CD14-positive monocyte (primary cell): ENCODE measurements around the gene SMARCAD1. TPM values are rescaled to one million over a fixed set of nuclear protein-coding genes. Genes with fewer than 3 reads are reported as not detected.

Source experiments
- DNase-seq, 3 donors: peaks; one replicate each; pipeline ENCODE4 v3.0.0-alpha.2; 2011 to 2022
- H2AFZ ChIP-seq: 2 replicates; pipeline ENCODE4 v1.6.0; 2012; ENCODE audit warnings: mild to moderate bottlenecking, low read depth, low read length, inconsistent platforms; ENCODE audit not compliant: insufficient read depth, poor library complexity, severe bottlenecking
- H3K27ac ChIP-seq, 2 donors: 1 replicate in 1 of 2; 2 replicates in 1 of 2; pipeline ENCODE4 v1.5.1; 2012 to 2013; ENCODE audit warnings: low read length in 2 of 2, control low read depth in 1 of 2, inconsistent platforms in 1 of 2, low read depth in 1 of 2, mild to moderate bottlenecking in 1 of 2
- H3K27me3 ChIP-seq, 2 donors: one replicate each; pipeline versions ENCODE4 v1.6.0 to v1.6.1; 2011 to 2013; ENCODE audit warnings: low read length in 2 of 2; ENCODE audit not compliant: control insufficient read depth in 2 of 2, insufficient read depth in 2 of 2
- H3K36me3 ChIP-seq, 2 donors: replicated peaks in 1 of 2; 1 replicate in 1 of 2; 2 replicates in 1 of 2; pipeline versions ENCODE4 v1.5.1 to v1.6.1; 2012 to 2013; ENCODE audit warnings: low read length in 2 of 2, control low read depth in 1 of 2, inconsistent platforms in 1 of 2, mild to moderate bottlenecking in 1 of 2; ENCODE audit not compliant: insufficient read depth in 2 of 2, control insufficient read depth in 1 of 2
- H3K4me1 ChIP-seq, 2 donors: 1 replicate in 1 of 2; 2 replicates in 1 of 2; pipeline versions ENCODE4 v1.5.1 to v1.6.1; 2012 to 2013; ENCODE audit warnings: low read length in 2 of 2, control low read depth in 1 of 2, inconsistent platforms in 1 of 2, mild to moderate bottlenecking in 1 of 2, moderate library complexity in 1 of 2; ENCODE audit not compliant: insufficient read depth in 2 of 2, control insufficient read depth in 1 of 2
- H3K4me2 ChIP-seq: replicated peaks from 2 replicates; pipeline ENCODE3; 2012; ENCODE audit warnings: low read length, moderate library complexity, mild to moderate bottlenecking; ENCODE audit not compliant: poor library complexity, severe bottlenecking; ENCODE audit errors: extremely low read depth
- H3K4me3 ChIP-seq, 3 experiments: fragments of 200-600 bp in 1 of 3; sonication (generic) in 1 of 3; replicated peaks in 1 of 3; 1 replicate in 2 of 3; 2 replicates in 1 of 3; pipeline ENCODE4 v1.5.1; 2011 to 2013; ENCODE audit warnings: low read length in 3 of 3, mild to moderate bottlenecking in 3 of 3, control low read depth in 2 of 3, low read depth in 2 of 3, inconsistent platforms in 1 of 3, moderate library complexity in 1 of 3
- H3K79me2 ChIP-seq: 2 replicates; pipeline ENCODE4 v1.6.0; 2012; ENCODE audit warnings: mild to moderate bottlenecking, control low read depth, inconsistent platforms, low read length, moderate library complexity; ENCODE audit not compliant: insufficient read depth
- H3K9ac ChIP-seq: 2 replicates; pipeline ENCODE4 v1.6.0; 2017; ENCODE audit warnings: low read length, mild to moderate bottlenecking; ENCODE audit not compliant: insufficient read depth, poor library complexity, severe bottlenecking
- H3K9me3 ChIP-seq, 2 donors: replicated peaks in 1 of 2; 1 replicate in 1 of 2; 2 replicates in 1 of 2; pipeline versions ENCODE4 v1.5.1 to v1.6.1; 2012 to 2013; ENCODE audit warnings: low read length in 2 of 2, control low read depth in 1 of 2; ENCODE audit not compliant: control insufficient read depth in 1 of 2, insufficient read depth in 1 of 2
- H4K20me1 ChIP-seq: 2 replicates; pipeline ENCODE4 v1.6.0; 2012; ENCODE audit warnings: mild to moderate bottlenecking, low read length, control low read depth, moderate library complexity; ENCODE audit not compliant: insufficient read depth
- H3K27ac Mint-ChIP-seq, 7 donors: one replicate each; pipeline ENCODE4 v1.8.0; 2020; ENCODE audit warnings: mild to moderate bottlenecking in 7 of 7, mixed read lengths in 7 of 7, moderate library complexity in 6 of 7, inconsistent platforms in 2 of 7
- H3K27me3 Mint-ChIP-seq, 3 donors: one replicate each; pipeline ENCODE4 v1.8.0; 2021 to 2022; ENCODE audit warnings: low read depth in 3 of 3, mild to moderate bottlenecking in 3 of 3, mixed read lengths in 3 of 3, moderate library complexity in 3 of 3, inconsistent platforms in 1 of 3
- H3K36me3 Mint-ChIP-seq, 2 donors: one replicate each; pipeline ENCODE4 v1.8.0; 2020; ENCODE audit warnings: mixed read lengths in 2 of 2, inconsistent platforms in 1 of 2, mild to moderate bottlenecking in 1 of 2
- H3K4me1 Mint-ChIP-seq: one replicate; pipeline ENCODE4 v1.8.0; 2020; ENCODE audit warnings: mild to moderate bottlenecking, mixed read lengths
- H3K4me3 Mint-ChIP-seq, 2 donors: one replicate each; pipeline ENCODE4 v1.8.0; 2020; ENCODE audit warnings: mild to moderate bottlenecking in 2 of 2, mixed read lengths in 2 of 2, moderate library complexity in 1 of 2
- H3K9me3 Mint-ChIP-seq, 7 donors: one replicate each; pipeline ENCODE4 v1.8.0; 2020 to 2022; ENCODE audit warnings: mixed read lengths in 7 of 7, mild to moderate bottlenecking in 6 of 7, moderate library complexity in 6 of 7, inconsistent platforms in 2 of 7
- WGBS: methylation state at CpG from one replicate; pipeline ENCODE4 v1.1.5; 2013; ENCODE audit warnings: missing lambda C conversion rate; ENCODE audit not compliant: insufficient coverage; 5-methylcytosine and 5-hydroxymethylcytosine counted together
- intact Hi-C, 2 donors: fragments of 100-400 bp; cut with micrococcal nuclease; formaldehyde crosslinking; loops; one replicate each; pipeline versions ENCODE4 v1.15.0 to v1.15.1; 2023
- polyA plus RNA-seq, 3 donors: library from polyadenylated mRNA; depleted of rRNA in 1 of 3; unstranded in 2 of 3; stranded (reverse) in 1 of 3; fragments of 300-500 nt in 2 of 3; fragments of >200 nt in 1 of 3; fragmentation: Illumina TruSeq in 2 of 3; gene quantifications; 1 replicate in 2 of 3; 2 replicates in 1 of 3; pipeline ENCODE4 v1.2.3, GENCODE V29; 2012 to 2021
- TF ChIP-seq, protein P1 (sequence below): fragments of 200-600 bp; IDR thresholded peaks from one replicate; pipeline ENCODE4 v1.8.0; 2022; ENCODE audit warnings: antibody characterized with exemption, mild to moderate bottlenecking

The SMARCAD1 gene
- polyA plus RNA-seq, 3 donors, result 4.9 to 7.0 (median 6.6) TPM

DNA sequence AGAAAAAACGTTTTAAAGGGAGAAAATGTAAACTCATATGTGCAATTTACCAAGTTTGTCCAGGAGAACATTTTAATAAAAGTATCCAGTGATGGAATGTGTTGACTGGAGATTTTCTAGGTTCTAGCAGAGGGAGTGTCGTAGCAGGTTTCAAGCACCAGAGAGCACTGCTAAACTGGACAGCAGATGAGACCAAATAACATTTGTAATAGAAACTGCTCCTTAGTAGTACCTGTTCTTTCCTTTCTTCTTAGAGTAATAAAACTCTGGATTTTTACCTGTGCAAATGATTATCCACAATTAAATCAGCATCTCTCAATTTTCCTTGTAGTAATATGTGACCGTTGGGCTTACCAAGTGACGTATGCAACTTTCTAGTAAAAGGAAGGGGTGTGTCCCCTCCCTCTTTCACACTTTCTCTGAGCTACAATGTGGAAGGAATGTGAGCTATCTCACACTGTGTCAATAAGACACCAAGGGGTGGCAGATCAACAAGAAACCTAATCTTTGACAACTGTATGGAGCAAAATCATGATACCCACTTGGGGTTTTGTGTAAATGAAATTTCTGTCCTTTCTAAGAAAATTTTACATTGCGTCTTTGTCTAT is 125.4 kb downstream of the SMARCAD1 start:
- TF ChIP-seq, protein P1, sequence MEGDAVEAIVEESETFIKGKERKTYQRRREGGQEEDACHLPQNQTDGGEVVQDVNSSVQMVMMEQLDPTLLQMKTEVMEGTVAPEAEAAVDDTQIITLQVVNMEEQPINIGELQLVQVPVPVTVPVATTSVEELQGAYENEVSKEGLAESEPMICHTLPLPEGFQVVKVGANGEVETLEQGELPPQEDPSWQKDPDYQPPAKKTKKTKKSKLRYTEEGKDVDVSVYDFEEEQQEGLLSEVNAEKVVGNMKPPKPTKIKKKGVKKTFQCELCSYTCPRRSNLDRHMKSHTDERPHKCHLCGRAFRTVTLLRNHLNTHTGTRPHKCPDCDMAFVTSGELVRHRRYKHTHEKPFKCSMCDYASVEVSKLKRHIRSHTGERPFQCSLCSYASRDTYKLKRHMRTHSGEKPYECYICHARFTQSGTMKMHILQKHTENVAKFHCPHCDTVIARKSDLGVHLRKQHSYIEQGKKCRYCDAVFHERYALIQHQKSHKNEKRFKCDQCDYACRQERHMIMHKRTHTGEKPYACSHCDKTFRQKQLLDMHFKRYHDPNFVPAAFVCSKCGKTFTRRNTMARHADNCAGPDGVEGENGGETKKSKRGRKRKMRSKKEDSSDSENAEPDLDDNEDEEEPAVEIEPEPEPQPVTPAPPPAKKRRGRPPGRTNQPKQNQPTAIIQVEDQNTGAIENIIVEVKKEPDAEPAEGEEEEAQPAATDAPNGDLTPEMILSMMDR, result no peak
- intact Hi-C loops, result no loop called here
- 100% methylated on average over 1 of the region's 5 CpGs for WGBS
- no peak overlapping the region for H3K27ac ChIP-seq
- no peaks in the 10 kb centered on the region for H4K20me1 ChIP-seq
- DNase-seq, result no peak
- no peak overlapping the region for H2AFZ ChIP-seq
- Mint-ChIP-seq H3K9me3 (peaks cover 0 to 4% (median 0%) of the 10 kb centered on the region in 7 donors), H3K4me3 (no peak overlapping the region), H3K4me1 (peaks cover 4% of the 10 kb centered on the region), H3K36me3 (no peaks in the 10 kb centered on the region), H3K27me3 (peaks cover 0 to 2% (median 0%) of the 10 kb centered on the region in 3 donors), H3K27ac (peak overlapping the region in 1 of 7 donors; percentile 36)
- no peaks in the 10 kb centered on the region for H3K9me3 ChIP-seq
- H3K4me3 ChIP-seq, result no peak overlapping the region
- H3K27me3 ChIP-seq, result no peaks in the 10 kb centered on the region
- no peaks in the 10 kb centered on the region for H3K79me2 ChIP-seq
- no peaks in the 10 kb centered on the region for H3K36me3 ChIP-seq
- no peak overlapping the region for H3K4me2 ChIP-seq
- H3K9ac ChIP-seq, result no peak overlapping the region
- H3K4me1 ChIP-seq, result peaks cover 0 to 2% of the 10 kb centered on the region in 2 donors

DNA sequence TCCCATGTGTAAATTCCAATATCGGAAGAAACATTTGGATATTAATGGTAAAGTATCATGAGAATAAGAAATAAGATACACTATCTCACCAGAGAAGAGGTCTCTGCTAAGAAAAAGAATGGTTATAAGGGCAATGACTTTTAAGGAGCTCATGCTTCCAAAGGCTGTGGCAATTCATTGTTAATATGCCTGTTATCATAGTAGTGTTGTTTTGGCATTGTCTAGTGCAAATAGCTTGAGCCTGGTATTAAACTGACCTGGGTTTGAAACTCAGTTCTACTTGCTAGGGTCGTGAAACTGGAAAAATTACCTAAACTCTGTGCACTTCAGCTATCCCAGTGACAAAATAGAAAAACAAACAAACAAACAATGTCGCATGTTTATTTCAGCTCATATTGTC is 126.2 kb downstream of the SMARCAD1 start:
- H3K27ac ChIP-seq, result no peak overlapping the region
- Mint-ChIP-seq H3K4me1 (peaks cover 4% of the 10 kb centered on the region), H3K4me3 (no peak overlapping the region), H3K36me3 (no peaks in the 10 kb centered on the region), H3K27me3 (peaks cover 0 to 2% (median 0%) of the 10 kb centered on the region in 3 donors), H3K9me3 (peaks cover 0 to 4% (median 0%) of the 10 kb centered on the region in 7 donors), H3K27ac (no peak overlapping the region)
- no peaks in the 10 kb centered on the region for H3K79me2 ChIP-seq
- no peak overlapping the region for H3K4me2 ChIP-seq
- TF ChIP-seq, protein P1, result no peak
- no peak overlapping the region for H3K4me3 ChIP-seq
- H3K9me3 ChIP-seq, result no peaks in the 10 kb centered on the region
- H4K20me1 ChIP-seq, result no peaks in the 10 kb centered on the region
- WGBS, result no CpG with 5 or more reads among the region's 3 CpGs
- peaks cover 0 to 2% of the 10 kb centered on the region in 2 donors for H3K4me1 ChIP-seq
- H3K27me3 ChIP-seq, result no peaks in the 10 kb centered on the region
- DNase-seq, result no peak
- intact Hi-C loops, result no loop called here
- H3K9ac ChIP-seq, result no peak overlapping the region
- no peak overlapping the region for H2AFZ ChIP-seq
- H3K36me3 ChIP-seq, result no peaks in the 10 kb centered on the region
